NCI-H1048 (cell line): Measurements from ENCODE around the gene OR2T1.
"Not testable (repeated sequence)": the region's sequence is repeated elsewhere in the genome, so short reads cannot be mapped to it uniquely, and the experiment has no call there.

Experiments used
- DNase-seq: peaks from one replicate; lab custom pipeline; 2025; lab: John Stamatoyannopoulos, UW

Gene OR2T1

DNA sequence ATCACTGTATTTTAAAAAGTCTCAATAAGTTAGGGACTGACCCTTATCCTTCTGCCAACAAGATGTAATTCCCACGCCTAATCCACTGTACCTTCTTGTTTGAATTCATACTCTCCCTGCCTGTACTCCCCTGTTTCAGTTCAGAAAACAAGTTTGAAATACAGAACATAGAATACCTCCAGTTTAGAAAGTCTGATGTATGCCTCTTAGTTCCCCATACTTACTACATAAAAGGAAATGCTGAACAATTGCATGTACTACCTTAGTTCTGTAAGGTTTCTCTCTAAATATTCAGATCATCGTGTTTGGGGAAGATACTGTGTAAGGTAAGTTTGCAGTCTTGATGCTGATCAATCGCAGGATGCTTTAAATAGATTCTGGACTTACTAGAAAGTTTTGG lies 33.5 kb downstream of the OR2T1 start:
- DNase-seq: not testable (repeated sequence)

DNA sequence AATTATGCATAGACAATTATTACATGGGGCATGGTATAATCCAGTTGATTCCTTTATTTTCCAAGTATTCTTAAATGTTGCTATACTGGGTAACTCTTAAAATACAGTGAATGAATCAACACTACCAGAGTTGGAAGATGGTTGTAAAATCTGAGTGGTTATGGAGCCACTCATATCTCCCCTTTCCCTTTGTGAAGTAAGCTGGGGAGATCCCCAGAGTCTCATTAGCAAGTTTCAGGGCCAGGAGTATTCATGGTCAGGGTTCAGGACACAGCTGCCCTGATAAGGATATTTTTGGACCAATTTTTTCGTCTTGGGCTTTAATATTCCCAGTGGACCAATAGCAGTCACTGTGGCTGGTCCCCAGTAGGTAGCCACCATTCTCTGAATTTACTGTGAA lies 35.8 kb downstream of the OR2T1 start:
- not testable (repeated sequence) for DNase-seq

DNA sequence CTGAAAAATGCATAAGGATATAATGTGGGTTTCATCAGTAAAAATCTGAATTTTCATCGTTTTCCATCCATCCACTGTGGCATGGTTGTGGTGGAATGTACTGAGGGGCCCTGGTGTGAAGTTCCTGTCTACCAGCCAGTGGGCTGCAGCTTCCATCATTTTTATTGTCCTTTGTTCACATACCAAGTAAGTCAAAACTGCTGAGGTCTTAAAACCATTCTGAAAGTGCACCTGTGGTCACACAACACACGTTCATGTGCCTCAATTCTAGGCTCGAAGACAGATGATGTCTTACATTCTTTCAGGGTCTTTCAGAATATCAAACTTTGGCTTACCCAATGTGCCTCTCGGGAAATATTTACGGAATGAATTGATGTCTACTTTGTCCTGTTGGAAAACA lies 36.4 kb downstream of the OR2T1 start:
- DNase-seq: not testable (repeated sequence)

DNA sequence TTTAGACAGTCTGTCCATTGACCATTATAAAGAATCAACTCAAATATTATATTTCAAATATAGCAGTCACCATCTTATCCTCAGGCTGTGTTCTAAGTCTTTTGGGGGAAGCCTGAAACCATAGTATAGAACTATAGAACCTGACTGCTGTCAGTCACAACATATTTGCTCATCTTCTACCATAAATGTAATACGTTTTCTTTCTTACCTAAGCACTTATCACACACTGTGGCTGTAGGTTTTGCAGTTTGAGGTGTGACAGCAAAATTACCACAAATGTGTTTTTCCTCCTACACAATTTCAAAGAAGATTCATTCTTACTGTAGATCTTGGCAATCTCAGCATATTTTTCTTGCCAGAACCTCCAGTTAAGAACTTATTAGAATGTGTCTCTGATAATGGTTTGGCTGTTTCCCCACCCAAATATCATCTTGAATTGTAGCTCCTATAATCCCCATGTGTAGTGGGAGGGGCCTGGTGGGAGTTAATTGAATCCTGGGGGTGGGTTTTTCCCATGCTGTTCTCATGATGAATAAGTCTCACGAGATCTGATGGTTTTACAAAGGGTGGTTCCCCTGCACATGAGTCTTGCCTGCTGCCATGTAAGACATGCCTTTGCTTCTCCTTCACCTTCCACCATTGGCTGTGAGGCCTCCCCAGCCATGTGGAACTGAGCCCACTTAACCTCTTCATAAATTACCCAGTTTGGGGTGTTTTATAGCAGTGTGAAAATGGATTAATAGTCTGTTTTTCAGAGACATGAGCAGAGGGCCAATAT lies 39.8 kb downstream of the OR2T1 start:
- DNase-seq: not testable (repeated sequence)

- not testable (repeated sequence) for DNase-seq
Observed at GRCh38 chr1:248444603-248445002, 41.8 kb downstream of the OR2T1 start.

GRCh38 chr1:248445399-248445798 lies 42.6 kb downstream of the OR2T1 start, which contains the start of gene OR2T2:
TSS of gene OR2T2 (plus strand) at chr1:248445637. CDS start at chr1:248452798, 7,161 bp downstream.
- not testable (repeated sequence) for DNase-seq

DNA sequence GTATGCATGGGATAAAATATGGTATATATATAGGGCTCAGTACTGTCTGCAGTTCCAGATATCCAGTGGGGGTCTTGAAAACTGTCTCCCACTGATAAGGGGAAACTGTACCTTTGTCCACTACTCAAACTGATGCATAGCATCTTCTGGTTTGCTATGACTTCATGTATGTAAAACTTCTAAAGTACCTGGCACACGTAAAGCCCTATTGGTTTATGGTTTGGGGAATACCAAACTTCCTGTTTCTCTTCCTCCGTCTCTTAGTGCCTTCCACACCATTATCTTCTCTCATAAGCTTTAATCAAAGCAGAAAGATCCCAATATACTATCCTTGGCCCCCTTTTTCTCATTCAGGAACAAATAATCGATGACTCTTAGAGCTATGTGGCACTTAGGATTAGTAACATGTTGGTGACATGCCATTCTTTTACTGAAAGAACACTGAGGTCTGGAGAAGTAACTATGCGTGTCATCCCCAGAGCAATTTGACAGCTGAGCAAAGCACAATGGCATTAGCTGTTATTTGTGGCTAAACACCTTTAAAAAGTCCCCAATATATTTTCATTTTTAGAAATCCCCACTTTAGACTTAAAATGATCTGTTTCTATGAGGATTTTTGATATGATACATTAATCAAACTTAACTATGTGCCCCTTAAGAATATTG lies 45.7 kb downstream of the OR2T1 start:
- DNase-seq: not testable (repeated sequence)

- not testable (repeated sequence) for DNase-seq
Observed at GRCh38 chr1:248449821-248450465, 47.1 kb downstream of the OR2T1 start.

DNA sequence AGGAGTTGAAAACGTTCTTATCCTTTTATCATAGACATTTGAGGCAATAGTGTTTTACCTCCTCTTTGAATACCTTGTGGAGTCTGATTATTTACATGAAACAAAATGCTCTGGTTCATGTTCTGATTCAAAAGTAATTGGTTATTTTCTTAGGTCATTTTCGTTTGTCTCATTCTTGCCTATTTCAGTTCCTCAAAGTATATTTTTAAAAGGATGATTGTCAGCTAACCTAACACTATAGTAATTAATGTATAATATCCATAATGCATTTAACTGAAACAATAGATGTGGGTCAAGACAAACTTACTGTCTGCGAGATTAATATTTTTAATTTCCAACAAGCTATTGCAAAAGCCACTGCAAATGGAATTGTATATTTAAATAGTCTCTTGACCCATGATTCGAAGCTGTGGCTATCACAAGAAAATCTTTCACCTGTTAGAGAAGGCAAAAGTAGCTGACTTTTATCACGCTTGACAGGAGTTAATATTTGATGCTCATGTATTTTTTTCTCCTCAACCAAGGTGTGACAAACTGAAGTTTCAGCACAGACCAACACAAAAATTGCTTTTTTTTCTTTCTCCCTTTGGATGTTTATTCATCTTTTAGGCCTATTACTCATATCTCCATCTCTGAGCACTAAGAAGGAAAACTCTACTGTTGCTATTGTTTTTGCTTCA lies 47.8 kb downstream of the OR2T1 start:
- not testable (repeated sequence) for DNase-seq

DNA sequence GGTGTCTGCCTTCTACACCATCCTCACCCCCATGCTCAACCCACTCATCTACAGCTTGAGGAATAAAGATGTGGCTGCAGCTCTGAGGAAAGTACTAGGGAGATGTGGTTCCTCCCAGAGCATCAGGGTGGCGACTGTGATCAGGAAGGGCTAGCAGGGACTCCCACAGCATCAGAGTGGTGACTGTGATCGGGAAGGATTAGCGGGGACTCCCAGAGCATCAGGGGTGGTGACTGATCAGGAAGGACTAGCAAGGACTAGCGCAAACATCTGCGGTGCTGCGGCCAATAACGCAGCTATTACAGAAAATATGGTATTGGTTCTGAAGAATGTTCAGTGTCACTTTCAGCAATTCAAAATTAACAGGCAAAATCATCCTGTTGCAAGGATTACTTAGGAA lies 50.8 kb downstream of the OR2T1 start:
- DNase-seq: not testable (repeated sequence)

DNA sequence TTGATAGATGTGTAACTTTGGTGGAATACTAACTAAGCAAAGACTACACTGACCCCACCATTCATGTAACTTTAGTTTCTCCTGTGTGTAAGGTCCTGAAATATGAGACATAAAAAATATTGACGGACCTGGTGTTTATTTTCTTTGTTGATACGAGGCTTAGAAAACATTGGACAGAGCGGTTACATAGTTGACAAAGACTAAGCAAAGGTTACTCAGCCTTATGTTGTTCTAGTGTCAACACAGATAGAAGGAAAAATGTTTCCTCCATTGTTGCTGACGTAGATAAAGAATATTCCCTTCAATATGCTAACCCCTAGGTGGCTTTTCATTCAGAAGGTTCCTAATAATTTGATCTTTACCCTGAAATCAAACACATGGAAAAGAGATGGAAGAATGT lies 52.2 kb downstream of the OR2T1 start:
- DNase-seq: not testable (repeated sequence)

- not testable (repeated sequence) for DNase-seq
Observed at GRCh38 chr1:248456635-248457034, 53.8 kb downstream of the OR2T1 start.
